ENCODE results near the gene MYO10. TPM values are rescaled to one million over a fixed set of nuclear protein-coding genes. Genes with fewer than 3 reads are reported as not detected.

The MYO10 gene
- total RNA-seq, 2 experiments from 2014 or later, result 0.08 TPM; not detected in 1

DNA sequence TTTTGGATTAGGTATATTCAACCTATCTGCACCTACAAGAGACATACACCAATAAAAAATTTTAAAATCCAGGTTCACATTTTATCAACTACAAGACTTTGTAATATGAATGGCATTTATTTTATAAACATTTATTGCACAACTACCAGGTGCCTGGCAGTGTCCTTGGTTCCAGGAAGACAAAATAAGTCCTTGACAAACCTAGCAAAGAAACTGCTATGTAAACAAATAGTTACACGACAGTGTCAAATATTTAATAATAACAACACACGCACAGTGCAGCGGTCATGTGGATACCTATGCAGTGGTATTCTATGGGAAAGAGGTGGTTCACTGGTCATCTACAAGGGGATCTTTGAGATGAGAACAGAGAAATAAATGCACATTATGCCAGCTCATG, 120.7 kb downstream of the MYO10 start:
- ChIA-PET CTCF (no interaction called here), POLR2A (no interaction called here)
- H3K9me3 Mint-ChIP-seq, result no peaks in the 10 kb centered on the region
- H3K36me3 Mint-ChIP-seq (ENCODE audit: low read depth), result no peaks in the 10 kb centered on the region
- no peaks in the 10 kb centered on the region for H3K4me1 Mint-ChIP-seq
- no peak overlapping the region for H3K4me3 Mint-ChIP-seq
- no peaks in the 10 kb centered on the region for H3K27me3 Mint-ChIP-seq
- H3K27ac Mint-ChIP-seq, result no peak overlapping the region
- no peak for DNase-seq

DNA sequence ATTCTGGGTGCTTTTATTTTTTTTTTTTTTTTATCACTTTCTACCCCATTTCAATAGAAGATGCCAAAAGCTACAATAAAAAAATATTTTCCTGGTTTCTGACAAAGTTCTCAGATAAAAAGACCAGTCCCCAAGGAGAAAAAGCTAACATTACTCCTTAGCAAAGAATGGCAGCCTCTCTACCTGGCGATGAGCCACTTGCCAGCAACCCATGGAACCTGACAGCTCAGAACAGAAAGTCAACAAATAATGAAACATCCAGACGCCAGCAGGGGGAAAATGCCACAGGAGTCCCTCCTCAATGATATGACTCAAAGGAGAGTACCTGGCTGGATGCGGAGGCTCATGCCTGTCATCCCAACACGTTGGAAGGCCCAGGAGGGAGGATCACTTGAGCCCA, 123.2 kb downstream of the MYO10 start:
- H3K9me3 Mint-ChIP-seq, result no peaks in the 10 kb centered on the region
- no peaks in the 10 kb centered on the region for H3K27me3 Mint-ChIP-seq
- H3K4me1 Mint-ChIP-seq, result no peaks in the 10 kb centered on the region
- H3K27ac Mint-ChIP-seq, result no peak overlapping the region
- H3K36me3 Mint-ChIP-seq (ENCODE audit: low read depth), result no peaks in the 10 kb centered on the region
- ChIA-PET POLR2A (no interaction called here), CTCF (no interaction called here)
- no peak for DNase-seq
- H3K4me3 Mint-ChIP-seq, result no peak overlapping the region

DNA sequence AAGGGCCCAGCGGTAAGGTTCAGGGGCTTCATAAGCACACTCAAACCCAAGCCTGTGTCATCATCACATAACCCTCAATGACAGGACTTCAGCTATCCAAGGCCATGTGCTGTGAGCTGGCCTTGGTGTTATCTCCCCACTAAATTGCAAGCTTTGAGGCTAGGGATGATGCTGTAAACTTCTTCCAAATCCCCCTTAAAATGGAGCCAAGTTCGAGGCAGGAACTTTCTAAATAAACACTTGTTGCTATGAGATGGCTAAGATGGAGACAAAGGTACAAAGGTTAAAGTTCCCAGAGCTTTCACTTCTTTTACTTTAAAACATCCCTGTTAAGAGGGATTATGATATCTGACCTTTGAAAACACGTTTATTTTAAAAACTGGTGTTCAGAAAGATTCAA, 123.6 kb downstream of the MYO10 start:
- Mint-ChIP-seq H3K4me3 (no peak overlapping the region), H3K27me3 (peaks cover 3% of the 10 kb centered on the region), H3K4me1 (no peaks in the 10 kb centered on the region), H3K9me3 (no peaks in the 10 kb centered on the region), H3K27ac (no peak overlapping the region), H3K36me3 (ENCODE audit: low read depth) (no peaks in the 10 kb centered on the region)
- POLR2A ChIA-PET, result no interaction called here
- no peak for DNase-seq
- CTCF ChIA-PET, result no interaction called here

DNA sequence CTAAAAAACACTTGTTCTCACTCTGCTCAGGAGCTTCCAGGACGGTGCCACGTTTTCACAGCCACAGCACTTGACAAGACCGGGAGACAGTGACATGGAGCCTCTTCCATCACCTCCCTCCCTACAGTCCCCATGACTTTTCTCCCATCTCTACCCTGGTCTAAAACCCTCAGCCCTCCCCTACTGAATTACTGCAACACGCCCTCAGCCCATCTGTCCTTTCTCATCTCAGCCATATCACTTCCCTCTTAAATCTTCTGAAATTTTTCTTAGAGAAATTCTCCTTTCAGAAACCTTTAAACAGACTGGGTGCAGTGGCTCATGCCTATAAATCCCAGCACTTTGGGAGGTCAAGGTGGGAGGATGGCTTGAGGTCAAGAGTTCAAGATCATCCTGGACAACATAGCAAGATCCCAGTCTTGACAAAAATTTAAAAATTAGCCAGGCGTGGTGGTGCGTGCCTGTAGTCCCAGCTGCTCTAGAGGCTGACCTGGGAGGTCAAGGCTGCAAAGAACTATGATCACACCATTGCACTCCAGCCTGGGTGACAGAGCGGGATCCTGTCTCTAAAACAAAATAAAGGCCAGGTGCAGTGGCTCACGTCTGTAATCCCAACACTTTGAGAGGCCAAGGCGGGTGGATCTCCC, 125.8 kb downstream of the MYO10 start:
- Mint-ChIP-seq H3K4me3 (no peak overlapping the region), H3K36me3 (ENCODE audit: low read depth) (no peaks in the 10 kb centered on the region), H3K27me3 (peaks cover 8% of the 10 kb centered on the region), H3K27ac (no peak overlapping the region), H3K9me3 (no peaks in the 10 kb centered on the region), H3K4me1 (no peaks in the 10 kb centered on the region)
- ChIA-PET POLR2A (no interaction called here), CTCF (interaction anchor here (0.7 kb wide), 1 partner anchor 615 kb away, joined by 3 read pairs; no protein-coding TSS in a partner anchor)
- DNase-seq, result no peak

DNA sequence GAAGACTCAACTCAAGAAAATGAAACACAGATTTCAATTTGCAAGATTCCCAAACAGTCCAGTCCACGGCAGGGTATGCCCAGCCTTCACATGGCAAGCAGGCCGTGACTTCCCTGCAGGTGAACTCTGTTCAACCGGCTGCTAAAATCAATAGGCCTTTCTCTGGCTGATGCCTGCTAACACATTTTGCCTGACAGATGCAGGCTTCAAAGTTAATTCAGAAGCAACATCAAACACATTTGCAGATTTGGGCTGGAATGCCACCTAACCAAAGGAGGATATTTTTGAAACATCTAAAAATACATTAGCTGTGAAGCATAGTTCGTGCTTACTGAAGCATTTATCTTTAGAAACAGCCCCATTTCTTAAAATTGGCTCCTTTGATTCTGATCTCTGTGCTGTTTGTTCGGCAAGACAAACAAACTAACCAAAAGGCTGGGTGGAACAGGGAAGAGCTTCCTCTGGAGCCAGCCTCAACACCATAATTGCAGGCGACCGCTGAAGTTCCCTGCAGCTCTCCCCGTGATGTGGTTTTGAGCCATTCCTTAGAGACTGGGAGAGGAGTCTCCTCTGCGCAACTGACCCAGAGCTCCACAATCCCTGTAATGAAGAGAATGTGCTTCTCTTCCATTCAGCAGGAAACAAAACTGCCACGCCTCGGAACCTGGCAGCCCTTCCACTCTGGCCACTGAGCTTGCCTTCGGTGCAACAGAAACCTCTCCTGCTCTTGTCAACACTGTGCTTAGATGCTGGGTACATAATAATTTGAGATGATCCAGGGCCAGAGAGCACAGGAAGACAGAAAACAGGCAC, 126.5 kb downstream of the MYO10 start:
- POLR2A ChIA-PET, result no interaction called here
- no peaks in the 10 kb centered on the region for H3K36me3 Mint-ChIP-seq (ENCODE audit: low read depth)
- H3K27ac Mint-ChIP-seq, result no peak overlapping the region
- no peaks in the 10 kb centered on the region for H3K4me1 Mint-ChIP-seq
- H3K27me3 Mint-ChIP-seq, result peaks cover 8% of the 10 kb centered on the region
- H3K9me3 Mint-ChIP-seq, result no peaks in the 10 kb centered on the region
- CTCF ChIA-PET, result no interaction called here
- no peak for DNase-seq
- H3K4me3 Mint-ChIP-seq, result no peak overlapping the region

DNA sequence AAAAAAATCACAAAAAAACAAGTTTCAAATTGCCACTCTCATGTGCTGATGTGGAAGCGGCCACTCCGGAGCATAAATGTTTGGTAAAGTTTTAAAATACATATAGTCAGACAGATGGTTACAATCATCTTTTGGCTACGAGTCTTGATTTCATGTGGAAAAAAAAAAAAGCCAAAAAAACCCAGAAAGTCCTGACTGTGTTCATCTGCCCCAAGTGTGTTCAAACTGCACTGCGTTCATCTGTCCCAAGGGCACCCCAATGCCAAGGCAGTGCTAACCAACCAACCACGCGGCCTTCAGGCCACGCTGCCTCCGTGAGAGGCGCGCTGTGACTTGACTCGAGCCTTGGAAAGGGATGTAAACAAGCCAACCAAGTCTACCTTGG, 127.1 kb downstream of the MYO10 start:
- ChIA-PET CTCF (no interaction called here), POLR2A (no interaction called here)
- no peaks in the 10 kb centered on the region for H3K36me3 Mint-ChIP-seq (ENCODE audit: low read depth)
- no peaks in the 10 kb centered on the region for H3K9me3 Mint-ChIP-seq
- peaks cover 8% of the 10 kb centered on the region for H3K27me3 Mint-ChIP-seq
- no peaks in the 10 kb centered on the region for H3K4me1 Mint-ChIP-seq
- no peak overlapping the region for H3K4me3 Mint-ChIP-seq
- DNase-seq, result no peak
- no peak overlapping the region for H3K27ac Mint-ChIP-seq

DNA sequence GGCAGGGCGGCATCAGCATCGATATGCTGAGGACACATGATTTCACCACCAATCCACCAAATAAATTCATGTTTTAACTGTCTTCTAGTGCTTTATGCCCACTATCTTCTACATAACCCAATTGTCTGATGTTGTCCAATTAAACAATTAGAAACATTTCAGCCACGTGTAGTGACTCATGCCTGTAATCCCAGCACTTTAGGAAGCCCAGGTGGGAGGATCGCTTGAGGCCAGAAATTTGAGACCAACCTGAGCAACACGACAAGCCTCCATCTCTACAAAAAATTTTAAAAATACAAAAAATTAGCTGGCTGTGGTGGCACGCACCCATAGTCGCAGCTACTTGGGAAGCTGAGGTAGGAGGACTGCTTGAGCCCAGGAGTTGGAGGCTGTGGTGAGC, 128.1 kb downstream of the MYO10 start:
- Mint-ChIP-seq H3K27me3 (peaks cover 8% of the 10 kb centered on the region), H3K27ac (no peak overlapping the region), H3K9me3 (no peaks in the 10 kb centered on the region), H3K4me1 (no peaks in the 10 kb centered on the region), H3K4me3 (no peak overlapping the region), H3K36me3 (ENCODE audit: low read depth) (no peaks in the 10 kb centered on the region)
- CTCF ChIA-PET, result no interaction called here
- POLR2A ChIA-PET, result no interaction called here
- no peak for DNase-seq

DNA sequence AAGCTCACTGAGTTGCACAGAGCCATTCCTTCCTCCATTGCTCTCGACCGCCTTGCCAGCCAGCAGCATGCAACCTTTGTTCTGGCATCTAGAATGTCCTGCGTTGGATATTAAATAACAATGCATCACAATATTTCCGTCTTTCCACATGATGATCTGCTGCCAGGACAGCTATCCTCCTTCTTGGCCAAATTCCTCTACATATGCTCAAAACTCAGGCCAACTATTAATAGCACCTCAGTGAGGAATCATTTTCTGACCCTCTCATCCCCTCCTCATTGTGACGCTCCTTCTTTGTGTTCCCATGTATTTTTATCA, 128.6 kb downstream of the MYO10 start:
- Mint-ChIP-seq H3K4me3 (no peak overlapping the region), H3K27me3 (peaks cover 8% of the 10 kb centered on the region), H3K4me1 (no peaks in the 10 kb centered on the region), H3K27ac (no peak overlapping the region), H3K9me3 (no peaks in the 10 kb centered on the region), H3K36me3 (ENCODE audit: low read depth) (no peaks in the 10 kb centered on the region)
- DNase-seq, result no peak
- CTCF ChIA-PET, result no interaction called here
- POLR2A ChIA-PET, result no interaction called here

DNA sequence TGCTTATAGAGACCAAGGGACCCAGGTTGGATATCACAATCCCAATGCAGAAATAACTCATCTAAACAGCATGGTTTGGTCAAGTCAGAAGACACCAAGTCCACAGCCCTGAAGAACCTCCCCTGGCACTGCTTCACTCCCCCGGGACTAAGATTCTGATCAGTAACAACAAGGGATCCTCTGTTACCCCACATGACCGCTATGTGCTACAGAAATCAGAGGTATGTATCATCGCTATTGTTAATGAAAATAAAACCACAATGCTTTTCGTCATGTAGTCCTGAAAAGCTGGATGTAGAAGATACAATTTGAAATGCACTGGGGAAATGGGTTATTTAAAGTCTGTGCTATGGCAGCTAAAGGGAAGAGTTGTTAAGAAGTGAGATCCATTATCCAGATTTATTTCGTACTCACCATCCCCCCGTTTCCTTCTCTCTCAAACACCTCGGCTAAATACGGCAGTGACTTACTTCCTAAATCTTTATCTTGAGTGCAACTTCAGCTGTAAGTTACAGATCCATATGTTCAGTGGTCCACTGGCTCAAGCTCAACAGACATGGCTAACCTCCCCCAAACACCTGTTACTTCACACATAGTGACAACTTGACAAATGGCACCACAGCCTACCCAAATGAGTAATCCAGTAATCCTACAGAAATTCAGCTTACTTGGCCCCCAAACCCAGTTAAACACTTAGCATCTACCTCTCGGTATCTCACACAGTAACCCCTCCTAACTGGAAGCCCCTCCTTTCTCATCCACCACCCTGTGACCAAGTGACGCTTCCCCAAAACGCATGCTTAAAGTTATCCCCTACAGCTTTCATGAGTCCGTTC, 129.2 kb downstream of the MYO10 start:
- H3K27me3 Mint-ChIP-seq, result peaks cover 8% of the 10 kb centered on the region
- no peaks in the 10 kb centered on the region for H3K9me3 Mint-ChIP-seq
- no peak overlapping the region for H3K4me3 Mint-ChIP-seq
- H3K4me1 Mint-ChIP-seq, result no peaks in the 10 kb centered on the region
- H3K36me3 Mint-ChIP-seq (ENCODE audit: low read depth), result no peaks in the 10 kb centered on the region
- H3K27ac Mint-ChIP-seq, result no peak overlapping the region
- ChIA-PET POLR2A (no interaction called here), CTCF (no interaction called here)
- DNase-seq, result no peak

DNA sequence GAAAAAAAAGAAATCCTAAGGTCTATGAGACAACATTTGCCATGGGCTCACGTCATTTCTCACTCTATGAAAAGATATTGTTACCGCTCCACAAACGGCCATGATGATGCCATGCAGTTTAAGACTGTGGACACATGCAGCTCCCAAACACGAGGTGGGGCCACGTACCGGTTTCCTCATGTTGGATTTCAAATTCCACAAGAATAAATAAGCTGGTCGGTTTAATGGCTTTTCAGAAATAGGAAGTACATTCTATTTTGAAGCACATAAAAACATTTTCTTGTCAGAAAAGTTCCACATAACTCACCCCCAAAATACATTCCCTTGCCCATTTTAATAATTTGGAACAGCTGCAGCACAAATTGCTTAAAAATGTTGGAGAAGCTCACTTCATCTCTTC, 130.6 kb downstream of the MYO10 start:
- H3K27ac Mint-ChIP-seq, result no peak overlapping the region
- no peaks in the 10 kb centered on the region for H3K4me1 Mint-ChIP-seq
- H3K4me3 Mint-ChIP-seq, result no peak overlapping the region
- H3K9me3 Mint-ChIP-seq, result no peaks in the 10 kb centered on the region
- H3K36me3 Mint-ChIP-seq (ENCODE audit: low read depth), result no peaks in the 10 kb centered on the region
- POLR2A ChIA-PET, result no interaction called here
- DNase-seq, result no peak
- peaks cover 8% of the 10 kb centered on the region for H3K27me3 Mint-ChIP-seq
- CTCF ChIA-PET, result no interaction called here

DNA sequence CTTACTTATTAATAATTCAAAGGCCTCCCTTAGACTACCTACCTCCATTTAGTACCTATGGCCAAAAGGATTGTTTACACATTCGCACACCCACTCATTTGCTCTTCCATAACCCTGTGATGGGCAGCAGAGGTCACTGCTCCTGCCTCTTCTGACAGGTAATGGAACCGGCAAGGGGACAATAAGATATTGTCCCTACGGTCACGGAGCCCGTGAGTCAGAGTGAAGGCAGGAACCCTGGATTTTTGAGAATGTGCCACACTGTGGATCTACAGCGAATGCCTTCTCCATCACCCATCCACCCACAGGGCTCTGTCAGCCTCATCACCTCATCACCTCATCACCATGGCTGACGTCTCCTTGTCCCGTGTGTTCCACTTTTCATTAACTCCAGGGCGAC, 132.3 kb downstream of the MYO10 start:
- Mint-ChIP-seq H3K27ac (no peak overlapping the region), H3K4me1 (no peaks in the 10 kb centered on the region), H3K36me3 (ENCODE audit: low read depth) (no peaks in the 10 kb centered on the region), H3K27me3 (peaks cover 8% of the 10 kb centered on the region), H3K4me3 (no peak overlapping the region), H3K9me3 (no peaks in the 10 kb centered on the region)
- ChIA-PET CTCF (no interaction called here), POLR2A (no interaction called here)
- DNase-seq, result no peak

DNA sequence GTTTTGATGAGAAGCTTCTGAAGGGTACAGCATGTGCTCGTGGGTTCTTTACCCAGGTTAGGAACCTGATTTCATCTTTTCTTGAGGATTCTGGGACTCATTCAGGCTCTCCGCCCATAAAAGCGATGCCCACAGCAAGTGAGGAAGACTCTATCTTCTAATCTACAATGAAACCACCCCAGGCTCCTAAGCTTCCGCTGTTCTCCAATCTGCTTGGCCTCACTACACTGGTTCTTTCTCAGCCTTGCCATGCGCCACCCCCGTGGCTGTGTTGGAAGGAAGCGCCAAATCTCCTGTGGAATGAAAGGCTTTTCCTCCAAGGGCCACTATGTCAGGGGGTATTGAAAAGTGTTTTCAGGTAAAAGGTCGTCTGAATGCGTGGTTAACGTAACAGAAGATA, 135.6 kb downstream of the MYO10 start:
- DNase-seq, result no peak
- Mint-ChIP-seq H3K4me1 (no peaks in the 10 kb centered on the region), H3K27ac (no peak overlapping the region), H3K4me3 (no peak overlapping the region), H3K9me3 (no peaks in the 10 kb centered on the region), H3K36me3 (ENCODE audit: low read depth) (no peaks in the 10 kb centered on the region), H3K27me3 (no peaks in the 10 kb centered on the region)
- ChIA-PET CTCF (no interaction called here), POLR2A (no interaction called here)

DNA sequence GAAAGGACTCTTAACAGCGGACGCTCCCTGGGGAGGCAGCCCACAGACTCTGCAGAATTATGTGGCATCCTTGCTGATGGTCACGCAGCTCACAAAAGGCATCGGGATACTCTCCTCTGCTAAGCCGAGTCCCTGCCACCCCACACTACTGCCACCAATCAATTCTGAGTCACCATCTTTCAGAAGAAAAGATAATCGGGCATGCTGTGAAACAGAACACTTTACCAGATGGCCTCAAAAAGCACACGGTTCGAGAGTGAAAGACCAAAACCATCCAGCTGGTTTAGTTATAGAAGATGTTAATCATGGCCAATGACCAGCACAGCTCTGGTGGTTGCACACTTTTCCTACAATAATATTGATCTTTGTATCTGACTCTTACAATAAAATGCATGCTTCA, 136.3 kb downstream of the MYO10 start:
- Mint-ChIP-seq H3K27me3 (no peaks in the 10 kb centered on the region), H3K27ac (no peak overlapping the region), H3K9me3 (no peaks in the 10 kb centered on the region), H3K4me1 (no peaks in the 10 kb centered on the region), H3K4me3 (no peak overlapping the region), H3K36me3 (ENCODE audit: low read depth) (no peaks in the 10 kb centered on the region)
- CTCF ChIA-PET, result no interaction called here
- POLR2A ChIA-PET, result no interaction called here
- DNase-seq, result no peak
